GM12891 (cell line): ENCODE results near the gene SEC24D.

Source experiments
- PAX5 ChIP-seq: IDR thresholded peaks from 2 replicates; pipeline ENCODE4 v1.6.1; 2011; ENCODE audit warnings: low read length, moderate library complexity, mild to moderate bottlenecking; ENCODE audit not compliant: insufficient read depth, severe bottlenecking
- POLR2A ChIP-seq: IDR thresholded peaks from 2 replicates; pipeline ENCODE4 v1.6.1; 2011; ENCODE audit warnings: low read depth, low read length, control low read depth
- POLR2AphosphoS5 ChIP-seq: IDR thresholded peaks from 2 replicates; pipeline ENCODE4 v1.6.1; 2011; ENCODE audit warnings: low read depth, low read length, control low read depth
- POU2F2 ChIP-seq: IDR thresholded peaks from 2 replicates; pipeline ENCODE4 v1.6.1; 2011; ENCODE audit warnings: low read depth, mild to moderate bottlenecking, control low read depth, low read length, moderate library complexity
- SPI1 ChIP-seq: IDR thresholded peaks from 2 replicates; pipeline ENCODE4 v1.6.1; 2011; ENCODE audit warnings: low read depth, low read length, control low read depth
- TAF1 ChIP-seq: IDR thresholded peaks from 2 replicates; pipeline ENCODE4 v1.6.1; 2011; ENCODE audit warnings: low read depth, low read length, control low read depth

- TF ChIP-seq POLR2AphosphoS5 = no peak
- TF ChIP-seq SPI1 = no peak
- no peak for TF ChIP-seq TAF1
- TF ChIP-seq POLR2A = no peak
- no peak for TF ChIP-seq POU2F2
- no peak for TF ChIP-seq PAX5
Measured at GRCh38 chr4:118743867-118744266, 92.1 kb downstream of the SEC24D start.
